Endothelial cell (in vitro differentiated cells): ENCODE results near the gene CCDC6. TPM values are rescaled to one million over a fixed set of nuclear protein-coding genes. Genes with fewer than 3 reads are reported as not detected.

Source experiments
- DNase-seq: peaks from one replicate; pipeline ENCODE4 v3.0.0; 2021; ENCODE audit warnings: low spot score
- H3K27ac Mint-ChIP-seq: one replicate; pipeline ENCODE4 v1.8.0; 2021; ENCODE audit warnings: mixed read lengths, inconsistent platforms; ENCODE audit not compliant: unreplicated experiment
- H3K27me3 Mint-ChIP-seq: one replicate; pipeline ENCODE4 v1.8.0; 2021; ENCODE audit warnings: mild to moderate bottlenecking, moderate library complexity, mixed read lengths, inconsistent platforms; ENCODE audit not compliant: unreplicated experiment
- H3K36me3 Mint-ChIP-seq: one replicate; pipeline ENCODE4 v1.8.0; 2021; ENCODE audit warnings: mild to moderate bottlenecking, low read depth, mixed read lengths, inconsistent platforms; ENCODE audit not compliant: unreplicated experiment
- H3K4me1 Mint-ChIP-seq: one replicate; pipeline ENCODE4 v1.8.0; 2021; ENCODE audit warnings: mild to moderate bottlenecking, mixed read lengths, inconsistent platforms; ENCODE audit not compliant: unreplicated experiment
- H3K4me3 Mint-ChIP-seq: one replicate; pipeline ENCODE4 v1.8.0; 2021; ENCODE audit warnings: mild to moderate bottlenecking, mixed read lengths, inconsistent platforms; ENCODE audit not compliant: unreplicated experiment
- H3K9me3 Mint-ChIP-seq: one replicate; pipeline ENCODE4 v1.8.0; 2021; ENCODE audit warnings: mixed read lengths, inconsistent platforms; ENCODE audit not compliant: unreplicated experiment
- CTCF ChIP-seq: fragments of 200-600 bp; sonication (generic); IDR thresholded peaks from one replicate; pipeline ENCODE4 v1.5.0; 2021; ENCODE audit warnings: antibody characterized with exemption; ENCODE audit not compliant: unreplicated experiment
- total RNA-seq: library from RNA; stranded (reverse); fragmentation: NEBNext Ultra II Directional; extraction: Animal tissue kit (Norgen Biotek cat#: 25700); gene quantifications from one replicate; pipeline ENCODE4 v1.2.1, GENCODE V29; 2021; ENCODE audit not compliant: unreplicated experiment

The CCDC6 gene
- total RNA-seq, 1 donor from 2014 or later = 27.7 TPM

GRCh38 chr10:59833810-59834209 lies 72.5 kb downstream of the CCDC6 start:
- Mint-ChIP-seq H3K4me3 (no peak overlapping the region), H3K27me3 (no peaks in the 10 kb centered on the region), H3K36me3 (no peaks in the 10 kb centered on the region), H3K9me3 (no peaks in the 10 kb centered on the region), H3K4me1 (peaks cover 15% of the 10 kb centered on the region), H3K27ac (no peak overlapping the region)
- DNase-seq = no peak
- TF ChIP-seq CTCF = no peak

GRCh38 chr10:59832506-59832905 lies 73.8 kb downstream of the CCDC6 start:
- H3K4me3 Mint-ChIP-seq = no peak overlapping the region
- no peaks in the 10 kb centered on the region for H3K36me3 Mint-ChIP-seq
- no peak overlapping the region for H3K27ac Mint-ChIP-seq
- DNase-seq = no peak
- peaks cover 15% of the 10 kb centered on the region for H3K4me1 Mint-ChIP-seq
- TF ChIP-seq CTCF = no peak
- H3K9me3 Mint-ChIP-seq = no peaks in the 10 kb centered on the region
- H3K27me3 Mint-ChIP-seq = no peaks in the 10 kb centered on the region

- Mint-ChIP-seq H3K27me3 (no peaks in the 10 kb centered on the region), H3K4me3 (no peak overlapping the region), H3K4me1 (peaks cover 15% of the 10 kb centered on the region), H3K27ac (no peak overlapping the region), H3K9me3 (no peaks in the 10 kb centered on the region), H3K36me3 (no peaks in the 10 kb centered on the region)
- no peak for DNase-seq
- TF ChIP-seq CTCF = no peak
Observed at GRCh38 chr10:59831658-59832503, 74.5 kb downstream of the CCDC6 start.

- no peak overlapping the region for H3K4me3 Mint-ChIP-seq
- peak; percentile 66 for DNase-seq
- H3K27ac Mint-ChIP-seq = peak overlapping the region; percentile 55
- H3K4me1 Mint-ChIP-seq = peaks cover 15% of the 10 kb centered on the region
- peak; percentile 71 for TF ChIP-seq CTCF
- H3K9me3 Mint-ChIP-seq = no peaks in the 10 kb centered on the region
- H3K36me3 Mint-ChIP-seq = no peaks in the 10 kb centered on the region
- H3K27me3 Mint-ChIP-seq = no peaks in the 10 kb centered on the region
Observed at GRCh38 chr10:59830601-59831259, 75.6 kb downstream of the CCDC6 start.

GRCh38 chr10:59829601-59830000 lies 76.8 kb downstream of the CCDC6 start:
- H3K4me3 Mint-ChIP-seq = no peak overlapping the region
- no peak overlapping the region for H3K27ac Mint-ChIP-seq
- H3K9me3 Mint-ChIP-seq = no peaks in the 10 kb centered on the region
- H3K27me3 Mint-ChIP-seq = no peaks in the 10 kb centered on the region
- H3K4me1 Mint-ChIP-seq = peaks cover 10% of the 10 kb centered on the region
- H3K36me3 Mint-ChIP-seq = peaks cover 3% of the 10 kb centered on the region
- DNase-seq = no peak
- TF ChIP-seq CTCF = no peak
